SH-SY5Y (cell line): ENCODE measurements around the gene HLCS.

Experiments used
- GATA2 ChIP-seq: IDR thresholded peaks from 2 replicates; pipeline ENCODE4 v1.6.1; 2011; ENCODE audit warnings: mild to moderate bottlenecking, low read depth, low read length
- GATA3 ChIP-seq: IDR thresholded peaks from 2 replicates; pipeline ENCODE4 v1.6.1; 2011; ENCODE audit warnings: low read depth, mild to moderate bottlenecking, low read length, moderate library complexity

DNA sequence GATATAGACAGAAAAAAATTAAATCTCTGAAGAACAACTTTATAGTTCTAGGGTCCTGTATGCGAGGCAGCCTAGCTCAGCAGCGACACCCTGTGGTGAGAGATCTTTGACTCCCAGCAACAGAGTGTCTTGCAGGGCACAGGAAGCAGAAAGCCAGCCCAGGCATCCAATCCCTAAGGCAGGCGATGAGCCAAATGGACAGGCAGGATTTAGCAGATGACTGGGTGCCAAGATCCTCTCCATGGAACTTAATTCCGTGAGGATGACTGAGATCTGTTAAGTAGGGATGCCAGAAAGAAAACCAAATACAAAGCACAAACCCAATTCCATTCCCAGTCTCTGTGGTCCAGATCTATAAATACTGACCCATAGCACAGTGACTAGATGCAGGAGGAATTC is 38.8 kb downstream of the HLCS start:
- no peak for TF ChIP-seq GATA2
- TF ChIP-seq GATA3: no peak
